GM21526 (cell line): ENCODE measurements around the gene RAPGEF3.

Experiments used
- ATAC-seq: cut with Tn5 transposase; IDR thresholded peaks from one replicate; pipeline ENCODE4 v1.9.1; 2021; ENCODE audit warnings: moderate library complexity; ENCODE audit not compliant: unreplicated experiment, low FRiP score

The RAPGEF3 gene

GRCh38 chr12:47757840-47758583 is 668 bp downstream of the RAPGEF3 start:
- ATAC-seq = no peak

GRCh38 chr12:47757364-47757839 is 1.3 kb downstream of the RAPGEF3 start:
- ATAC-seq = no peak

GRCh38 chr12:47755655-47756562 is 2.8 kb downstream of the RAPGEF3 start:
- peak; percentile 64 for ATAC-seq

- ATAC-seq = peak; percentile 4
Measured at GRCh38 chr12:47754881-47755280, 3.8 kb downstream of the RAPGEF3 start.

- ATAC-seq = no peak
Measured at GRCh38 chr12:47754126-47754525, 4.6 kb downstream of the RAPGEF3 start.

GRCh38 chr12:47753021-47754001 is 5.4 kb downstream of the RAPGEF3 start:
- no peak for ATAC-seq

- no peak for ATAC-seq
Measured at GRCh38 chr12:47752552-47752951, 6.1 kb downstream of the RAPGEF3 start.

GRCh38 chr12:47752121-47752520 is 6.6 kb downstream of the RAPGEF3 start:
- ATAC-seq = no peak

- no peak for ATAC-seq
Measured at GRCh38 chr12:47751561-47751960, 7.1 kb downstream of the RAPGEF3 start.

- no peak for ATAC-seq
Measured at GRCh38 chr12:47750916-47751470, 7.7 kb downstream of the RAPGEF3 start.

- ATAC-seq = no peak
Measured at GRCh38 chr12:47750229-47750798, 8.4 kb downstream of the RAPGEF3 start.

- ATAC-seq = no peak
Measured at GRCh38 chr12:47748899-47749298, 9.8 kb downstream of the RAPGEF3 start.

- ATAC-seq = no peak
Measured at GRCh38 chr12:47748507-47748828, 10.2 kb downstream of the RAPGEF3 start.

GRCh38 chr12:47747596-47748506 is 10.8 kb downstream of the RAPGEF3 start:
- no peak for ATAC-seq

- no peak for ATAC-seq
Measured at GRCh38 chr12:47747126-47747525, 11.6 kb downstream of the RAPGEF3 start.

GRCh38 chr12:47746523-47746922 is 12.2 kb downstream of the RAPGEF3 start:
- ATAC-seq = no peak

- ATAC-seq = no peak
Measured at GRCh38 chr12:47746073-47746472, 12.6 kb downstream of the RAPGEF3 start.

GRCh38 chr12:47745485-47746041 is 13.1 kb downstream of the RAPGEF3 start:
- no peak for ATAC-seq
